Astrocyte (in vitro differentiated cells and primary cell): ENCODE data around the gene MYH7B. TPM values are rescaled to one million over a fixed set of nuclear protein-coding genes. Genes with fewer than 3 reads are reported as not detected.

Source experiments
- DNase-seq: peaks from one replicate; pipeline ENCODE4 v3.0.0-alpha.2; 2010; ENCODE audit warnings: low read depth
- FAIRE-seq: peaks from 2 replicates; lab custom pipeline; 2011; peaks lifted over from hg19 to GRCh38; lab: Jason Lieb, UNC
- H2AFZ ChIP-seq: 2 replicates; pipeline ENCODE4 v1.6.0; 2012; ENCODE audit warnings: low read depth, low read length, inconsistent platforms
- H3K27ac ChIP-seq: 2 replicates; pipeline ENCODE4 v1.5.1; 2011; ENCODE audit warnings: low read depth, low read length, inconsistent platforms
- H3K27me3 ChIP-seq: 2 replicates; pipeline ENCODE4 v1.6.0; 2011; ENCODE audit warnings: low read length, inconsistent platforms; ENCODE audit not compliant: insufficient read depth
- H3K36me3 ChIP-seq: 2 replicates; pipeline ENCODE4 v1.5.1; 2011; ENCODE audit warnings: low read length, inconsistent platforms; ENCODE audit not compliant: insufficient read depth
- H3K4me1 ChIP-seq: 2 replicates; pipeline ENCODE4 v1.5.1; 2011; ENCODE audit warnings: low read length, inconsistent platforms; ENCODE audit not compliant: insufficient read depth
- H3K4me2 ChIP-seq: 2 replicates; pipeline ENCODE4 v1.6.0; 2012; ENCODE audit warnings: low read length, inconsistent platforms
- H3K4me3 ChIP-seq: 2 replicates; pipeline ENCODE4 v1.5.1; 2011; ENCODE audit warnings: low read depth, mild to moderate bottlenecking, low read length, inconsistent platforms; ENCODE audit not compliant: insufficient read depth
- H3K79me2 ChIP-seq: 2 replicates; pipeline ENCODE4 v1.6.0; 2012; ENCODE audit warnings: mild to moderate bottlenecking, low read length, inconsistent platforms; ENCODE audit not compliant: insufficient read depth
- H3K9ac ChIP-seq: 2 replicates; pipeline ENCODE4 v1.6.0; 2012; ENCODE audit warnings: mild to moderate bottlenecking, low read length, inconsistent platforms
- H3K9me3 ChIP-seq: 2 replicates; pipeline ENCODE4 v1.5.1; 2012; ENCODE audit warnings: low read depth, mild to moderate bottlenecking, low read length, inconsistent platforms; ENCODE audit not compliant: insufficient read depth
- H4K20me1 ChIP-seq: 2 replicates; pipeline ENCODE4 v1.6.0; 2012; ENCODE audit warnings: low read length, inconsistent platforms; ENCODE audit not compliant: insufficient read depth
- H3K27ac Mint-ChIP-seq: one replicate; pipeline ENCODE4 v1.8.0; 2021; ENCODE audit warnings: mild to moderate bottlenecking, mixed read lengths; ENCODE audit not compliant: unreplicated experiment
- H3K27me3 Mint-ChIP-seq: one replicate; pipeline ENCODE4 v1.8.0; 2021; ENCODE audit warnings: low read depth, mixed read lengths; ENCODE audit not compliant: unreplicated experiment
- H3K36me3 Mint-ChIP-seq: one replicate; pipeline ENCODE4 v1.8.0; 2021; ENCODE audit warnings: low read depth, mixed read lengths; ENCODE audit not compliant: unreplicated experiment
- H3K4me1 Mint-ChIP-seq: one replicate; pipeline ENCODE4 v1.8.0; 2021; ENCODE audit warnings: low read depth, mixed read lengths; ENCODE audit not compliant: unreplicated experiment
- H3K4me3 Mint-ChIP-seq: one replicate; pipeline ENCODE4 v1.8.0; 2021; ENCODE audit warnings: mild to moderate bottlenecking, moderate library complexity, mixed read lengths; ENCODE audit not compliant: unreplicated experiment
- H3K9me3 Mint-ChIP-seq: one replicate; pipeline ENCODE4 v1.8.0; 2021; ENCODE audit warnings: mild to moderate bottlenecking, mixed read lengths; ENCODE audit not compliant: unreplicated experiment
- CTCF ChIP-seq: IDR thresholded peaks from 2 replicates; pipeline ENCODE4 v1.5.1; 2011; ENCODE audit warnings: low read depth, mild to moderate bottlenecking, inconsistent platforms, low read length, moderate library complexity; ENCODE audit not compliant: insufficient read depth
- EZH2 ChIP-seq: IDR thresholded peaks from 2 replicates; pipeline ENCODE4 v1.6.1; 2012; ENCODE audit warnings: mild to moderate bottlenecking, low read length, inconsistent platforms; ENCODE audit not compliant: insufficient read depth
- total RNA-seq: library from RNA; stranded (reverse); gene quantifications from 2 replicates; pipeline ENCODE4 v1.2.1, GENCODE V29; 2021

Gene MYH7B
- total RNA-seq, 1 donor from 2014 or later, result 0.11 TPM

GRCh38 chr20:34940081-34940481, 15.6 kb upstream of the MYH7B start:
- Mint-ChIP-seq H3K36me3 (peaks cover 39% of the 10 kb centered on the region), H3K27me3 (no peaks in the 10 kb centered on the region), H3K27ac (no peak overlapping the region), H3K9me3 (no peaks in the 10 kb centered on the region), H3K4me3 (no peak overlapping the region), H3K4me1 (peaks cover 29% of the 10 kb centered on the region)
- no peak overlapping the region for H3K4me2 ChIP-seq
- no peaks in the 10 kb centered on the region for H3K9me3 ChIP-seq
- no peak overlapping the region for H3K27ac ChIP-seq
- no peaks in the 10 kb centered on the region for H4K20me1 ChIP-seq
- TF ChIP-seq EZH2 (no peak), CTCF (no peak)
- no peak overlapping the region for H3K4me3 ChIP-seq
- DNase-seq, result no peak
- no peak overlapping the region for H3K9ac ChIP-seq
- FAIRE-seq, result no peak
- no peak overlapping the region for H2AFZ ChIP-seq
- peaks cover 6% of the 10 kb centered on the region for H3K4me1 ChIP-seq
- peaks cover 29% of the 10 kb centered on the region for H3K36me3 ChIP-seq
- H3K27me3 ChIP-seq, result no peaks in the 10 kb centered on the region
- H3K79me2 ChIP-seq, result no peaks in the 10 kb centered on the region

DNA sequence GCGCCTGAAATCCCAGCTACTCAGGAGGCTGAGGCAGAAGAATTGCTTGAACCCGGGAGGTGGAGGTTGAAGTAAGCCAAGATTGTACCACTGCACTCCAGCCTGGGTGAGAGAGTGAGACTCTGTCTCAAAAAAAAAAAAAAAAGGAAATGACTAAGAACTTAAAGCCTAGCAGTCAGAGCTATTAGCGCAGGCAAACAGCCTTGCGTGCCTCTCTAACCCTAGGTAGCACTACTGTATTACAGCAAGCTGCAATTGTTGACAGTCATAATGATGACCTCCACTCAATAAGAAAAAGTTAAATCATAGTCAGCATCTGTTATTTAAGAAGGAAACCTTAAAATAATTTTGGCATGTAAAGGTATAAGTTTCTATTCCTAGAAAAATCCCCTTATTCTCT, 14.4 kb upstream of the MYH7B start:
- no peak overlapping the region for H3K4me2 ChIP-seq
- Mint-ChIP-seq H3K9me3 (no peaks in the 10 kb centered on the region), H3K4me1 (peaks cover 22% of the 10 kb centered on the region), H3K27me3 (no peaks in the 10 kb centered on the region), H3K4me3 (no peak overlapping the region), H3K27ac (no peak overlapping the region), H3K36me3 (peaks cover 37% of the 10 kb centered on the region)
- H4K20me1 ChIP-seq, result no peaks in the 10 kb centered on the region
- TF ChIP-seq CTCF, result no peak
- no peak overlapping the region for H3K27ac ChIP-seq
- no peaks in the 10 kb centered on the region for H3K27me3 ChIP-seq
- H3K36me3 ChIP-seq, result peaks cover 38% of the 10 kb centered on the region
- no peaks in the 10 kb centered on the region for H3K79me2 ChIP-seq
- peaks cover 6% of the 10 kb centered on the region for H3K4me1 ChIP-seq
- H3K9me3 ChIP-seq, result no peaks in the 10 kb centered on the region
- no peak overlapping the region for H2AFZ ChIP-seq
- no peak overlapping the region for H3K9ac ChIP-seq
- FAIRE-seq (no peak), DNase-seq (no peak)
- no peak overlapping the region for H3K4me3 ChIP-seq

GRCh38 chr20:34942301-34942700, 13.4 kb upstream of the MYH7B start:
- Mint-ChIP-seq H3K4me3 (no peak overlapping the region), H3K4me1 (peaks cover 25% of the 10 kb centered on the region), H3K27ac (no peak overlapping the region), H3K27me3 (no peaks in the 10 kb centered on the region), H3K9me3 (no peaks in the 10 kb centered on the region), H3K36me3 (peaks cover 31% of the 10 kb centered on the region)
- Histone ChIP-seq H3K4me1 (peaks cover 6% of the 10 kb centered on the region), H4K20me1 (no peaks in the 10 kb centered on the region), H3K4me3 (no peak overlapping the region), H2AFZ (no peak overlapping the region), H3K9ac (no peak overlapping the region), H3K36me3 (peaks cover 33% of the 10 kb centered on the region), H3K4me2 (no peak overlapping the region), H3K9me3 (no peaks in the 10 kb centered on the region), H3K27ac (no peak overlapping the region), H3K27me3 (no peaks in the 10 kb centered on the region), H3K79me2 (no peaks in the 10 kb centered on the region)
- DNase-seq, result no peak
- FAIRE-seq, result no peak
- TF ChIP-seq EZH2, result no peak
- TF ChIP-seq CTCF, result no peak
